Raji (cell line): ENCODE measurements around the gene TRABD2B.

Source experiments
- POLR2A ChIP-seq: IDR thresholded peaks from 2 replicates; pipeline ENCODE4 v1.6.1; 2011; ENCODE audit warnings: low read depth, low read length, control low read depth; ENCODE audit not compliant: insufficient read depth

The TRABD2B gene

DNA sequence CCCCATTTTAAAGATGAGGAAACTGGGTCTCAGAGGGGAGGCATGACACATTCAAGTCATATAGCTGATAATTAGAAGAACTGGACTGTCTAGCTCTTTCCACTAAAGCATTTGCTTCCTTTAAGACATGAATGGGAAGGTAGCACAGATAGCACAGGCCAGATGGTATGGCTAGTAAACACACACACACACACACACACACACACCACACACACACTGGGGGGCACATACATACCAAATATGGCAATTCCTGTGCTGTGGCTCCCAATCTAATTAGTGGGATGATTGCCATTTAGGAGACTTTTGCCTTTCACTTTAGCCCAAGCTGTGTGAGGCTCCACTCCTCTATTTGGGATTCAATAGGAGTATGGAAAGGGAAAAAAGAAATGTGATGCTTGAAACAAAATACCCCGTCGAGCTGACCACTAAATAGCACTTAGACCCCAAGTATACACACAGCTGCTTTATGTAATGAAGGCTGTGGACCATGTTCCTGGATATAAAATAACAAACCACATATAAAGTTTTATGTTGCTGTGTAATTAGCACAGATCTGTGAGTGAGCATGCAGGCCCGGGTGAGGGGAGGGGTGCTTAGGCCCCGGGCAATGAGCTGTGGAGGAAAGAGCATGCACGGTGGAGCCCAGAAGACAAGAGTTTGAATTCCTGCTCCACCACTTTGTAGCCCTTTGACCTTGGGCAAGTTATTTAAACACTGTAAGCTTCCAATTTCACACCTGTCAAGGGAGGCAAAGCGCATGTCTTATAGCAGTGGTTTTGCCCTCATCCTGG lies 6.8 kb upstream of the TRABD2B start:
- TF ChIP-seq POLR2A: no peak

DNA sequence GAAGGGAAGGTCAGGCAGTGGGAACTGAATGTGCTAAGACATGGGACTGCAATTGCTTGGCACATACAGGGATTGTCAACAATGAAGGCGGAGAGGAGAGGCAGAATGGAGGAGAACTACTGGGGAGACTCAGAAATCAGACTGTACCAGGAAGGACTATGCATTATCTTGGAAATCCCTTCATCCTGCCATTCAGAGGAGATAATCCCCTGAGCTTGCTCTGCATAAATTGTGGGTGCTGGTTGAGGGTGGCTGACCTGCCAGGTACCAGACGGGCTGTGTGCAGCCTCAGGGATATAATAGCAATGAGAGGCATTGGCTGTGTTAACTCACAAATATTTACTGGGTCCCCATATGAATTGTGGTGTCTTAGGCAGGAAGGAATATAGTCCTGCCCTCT lies 5.0 kb upstream of the TRABD2B start:
- TF ChIP-seq POLR2A: no peak

DNA sequence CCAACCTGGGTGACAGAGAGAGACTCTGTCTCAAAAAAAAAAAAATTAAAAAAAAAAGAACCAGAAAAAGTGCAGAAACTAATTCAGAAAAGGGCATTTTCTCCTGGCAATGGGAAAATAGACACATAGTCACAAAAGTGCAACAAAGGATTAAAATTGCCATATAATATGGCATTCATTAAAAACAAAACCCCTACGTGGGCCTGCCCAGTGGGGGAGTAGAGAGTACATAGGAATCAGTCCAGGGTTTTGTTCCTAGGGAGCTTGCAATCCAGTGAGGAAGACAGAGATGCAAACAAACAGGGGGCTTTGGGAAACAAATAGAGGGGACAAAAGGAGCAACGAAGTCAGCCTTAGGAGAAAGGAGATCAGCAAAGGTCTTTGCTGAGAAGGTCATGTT lies 4.5 kb upstream of the TRABD2B start:
- no peak for TF ChIP-seq POLR2A

- no peak for TF ChIP-seq POLR2A
These were observed 3.7 kb upstream of the TRABD2B start for GRCh38 chr1:48000883-48001282.

DNA sequence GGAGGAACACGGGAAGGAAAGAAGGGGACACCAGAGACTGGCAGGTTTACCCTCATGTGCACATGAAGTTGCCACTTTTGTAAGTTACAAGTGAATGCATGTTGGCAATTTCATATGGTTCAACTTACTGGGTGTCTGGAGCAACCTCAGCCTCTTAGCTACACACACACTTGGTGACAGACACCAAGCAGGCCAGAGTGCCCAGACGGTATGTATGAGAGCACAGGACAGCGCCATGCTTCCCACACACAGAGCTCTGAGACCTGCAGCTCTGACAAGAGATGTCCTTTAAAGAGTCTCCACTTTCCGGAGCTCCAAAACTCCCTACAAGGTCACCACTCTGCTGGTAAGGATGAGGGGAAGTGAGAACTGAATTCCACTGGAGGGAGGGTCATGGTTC lies 1.9 kb upstream of the TRABD2B start:
- TF ChIP-seq POLR2A: no peak

DNA sequence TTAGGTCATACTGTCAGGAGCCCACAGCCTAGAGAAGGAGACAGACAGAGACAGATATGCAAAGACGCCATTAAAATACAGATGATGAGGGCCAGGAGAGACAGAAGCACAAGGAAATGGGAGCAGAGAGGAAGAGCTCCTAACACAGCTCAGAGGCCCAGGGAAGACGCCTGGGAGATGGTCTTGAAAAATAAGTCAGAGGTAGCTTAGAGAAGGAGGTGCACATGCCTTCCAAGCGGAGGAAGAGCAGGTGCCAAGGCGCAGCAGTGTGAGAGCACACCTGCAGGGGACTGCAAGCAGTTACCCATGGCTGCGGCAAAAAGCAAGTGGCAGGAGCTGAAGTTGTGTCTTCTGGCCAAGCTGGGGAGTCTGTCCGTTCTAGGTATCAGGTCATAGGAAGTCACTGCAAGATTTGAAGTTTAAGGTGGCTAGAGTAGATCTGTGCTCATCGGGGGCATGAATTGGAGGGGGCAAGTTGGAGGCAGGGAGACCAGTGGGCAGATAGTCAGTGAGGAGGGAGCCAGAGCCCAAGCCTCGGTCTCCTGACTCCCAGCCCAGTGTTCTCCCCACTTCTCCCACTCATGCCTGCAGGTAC lies 1.3 kb upstream of the TRABD2B start:
- TF ChIP-seq POLR2A: no peak

DNA sequence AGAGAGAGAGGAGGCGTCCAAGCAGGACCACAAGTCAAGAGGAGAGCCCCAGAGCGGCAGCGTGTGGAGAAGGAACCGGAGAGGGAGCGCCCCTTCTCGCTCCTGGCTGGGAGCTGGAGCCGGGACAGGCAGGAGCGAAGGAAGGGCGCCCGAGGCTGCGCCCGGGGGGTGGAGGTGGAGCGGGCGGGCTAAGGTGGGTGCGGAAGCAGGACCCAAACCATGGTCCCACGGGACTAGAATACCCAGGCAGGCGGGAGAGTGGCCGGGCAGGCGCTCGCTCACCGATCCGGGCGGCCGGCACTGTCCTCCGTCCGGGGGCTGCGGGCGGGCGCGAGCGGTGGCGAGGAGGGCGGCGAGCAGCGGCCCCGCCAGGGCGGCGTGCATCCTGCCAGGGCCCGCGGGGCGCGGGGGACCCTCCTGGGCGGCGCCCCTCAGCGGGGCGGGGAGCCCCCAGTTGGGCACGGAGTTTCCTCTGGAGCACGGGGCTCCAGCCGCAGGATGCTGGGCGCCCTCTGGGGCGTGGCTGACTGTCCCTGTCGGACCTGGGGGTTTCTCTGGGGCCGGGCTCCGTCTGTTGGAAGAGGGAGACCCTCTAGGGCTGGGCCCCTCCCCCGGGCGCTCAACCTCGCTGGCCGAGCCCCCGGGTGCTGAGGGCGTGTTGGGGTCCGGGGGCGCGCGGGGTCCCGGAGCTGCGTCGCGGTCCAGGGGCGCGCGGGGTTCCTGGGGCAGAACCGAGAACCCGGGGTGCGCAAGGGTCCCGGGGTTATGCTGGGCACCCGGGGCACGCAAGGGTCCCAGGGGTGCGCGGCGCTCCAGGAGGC lies 569 bp downstream of the TRABD2B start:
- TF ChIP-seq POLR2A: no peak

DNA sequence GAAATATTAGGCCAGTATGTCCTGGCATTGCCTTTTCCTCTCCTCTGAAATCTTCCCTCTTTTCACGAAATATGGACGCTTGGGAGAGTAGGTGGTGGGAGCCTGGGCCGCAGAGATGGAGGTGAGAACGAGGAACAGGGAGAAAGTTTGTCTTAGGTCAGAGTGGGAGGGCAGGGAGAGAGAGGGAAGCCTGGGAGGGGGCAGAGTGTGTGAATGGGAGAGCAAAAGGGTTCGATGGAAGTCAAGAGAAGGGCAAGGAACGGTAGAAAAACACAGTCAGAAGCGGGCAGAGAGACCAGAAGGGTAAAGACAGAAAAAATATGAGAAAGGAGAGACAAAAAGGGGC lies 1.2 kb downstream of the TRABD2B start:
- TF ChIP-seq POLR2A: no peak

DNA sequence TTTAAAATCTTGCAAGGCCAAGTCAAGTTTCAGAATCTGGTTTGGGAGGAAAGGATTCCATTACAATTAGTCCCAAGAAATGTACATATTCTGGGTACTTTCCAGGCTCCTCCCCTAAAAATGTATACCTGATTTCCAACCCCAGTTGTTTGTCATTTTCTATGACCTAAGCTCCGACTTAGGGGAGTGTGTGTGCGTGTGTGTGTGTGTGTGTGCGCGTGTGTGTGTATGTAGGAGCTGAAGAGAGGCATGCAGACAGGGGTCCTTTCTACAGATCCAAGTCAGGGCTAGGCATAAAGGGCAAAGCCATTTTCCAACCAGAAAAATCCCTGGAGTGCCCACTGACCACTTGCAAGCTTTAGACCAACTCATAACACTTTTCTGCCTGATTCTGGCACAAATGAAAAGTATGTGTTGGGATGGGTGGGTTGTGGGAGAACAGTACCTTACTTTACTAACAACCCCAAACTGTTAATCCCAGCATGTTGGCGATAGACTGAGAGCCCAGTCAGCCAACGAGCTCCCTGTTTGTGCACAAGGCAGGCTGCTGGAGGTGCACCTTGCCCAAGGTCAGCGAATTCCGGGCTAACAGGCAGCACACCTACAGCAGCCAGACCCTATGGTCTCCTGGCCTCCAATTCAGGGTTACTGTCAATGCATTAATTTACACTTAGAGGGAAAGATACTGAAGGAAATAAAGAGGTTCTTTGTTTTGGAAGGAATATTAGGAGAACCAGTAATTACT lies 1.7 kb downstream of the TRABD2B start:
- TF ChIP-seq POLR2A: no peak

DNA sequence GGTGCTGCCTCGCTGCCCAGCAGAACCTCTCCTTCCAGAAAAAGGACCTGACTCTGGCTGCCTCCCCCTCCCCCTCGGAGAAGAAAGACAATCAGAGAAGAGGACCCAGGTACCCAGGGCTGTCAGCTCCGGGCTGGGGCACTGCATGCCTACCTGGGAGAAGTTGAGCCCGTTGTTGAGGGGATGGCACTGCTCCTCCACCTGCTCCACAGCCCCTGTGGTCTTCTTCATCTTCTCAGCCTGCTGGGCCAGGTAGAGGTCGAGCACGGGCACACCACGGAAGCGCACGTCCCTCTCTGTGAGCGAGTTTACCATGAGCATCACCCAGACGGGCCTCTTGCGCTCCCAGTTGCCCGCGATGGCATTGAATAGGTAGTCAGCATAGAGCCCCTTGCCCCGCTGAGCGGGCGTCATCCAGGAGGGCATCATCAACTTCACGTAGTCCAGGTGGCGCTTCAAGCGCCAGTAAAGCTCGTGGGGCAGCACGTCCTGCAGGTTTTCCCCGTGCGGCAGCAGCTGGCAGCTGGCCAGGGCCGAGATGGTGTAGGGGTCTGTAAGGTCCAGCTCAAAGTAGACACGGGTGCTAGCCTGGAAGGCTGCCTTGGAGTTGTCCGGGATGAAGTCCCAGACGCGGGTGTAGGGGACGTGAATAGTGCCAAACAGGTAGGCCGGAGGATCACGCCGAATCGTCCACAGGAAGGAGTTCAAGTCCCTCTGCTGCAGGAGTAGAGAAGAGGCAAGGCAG lies 3.1 kb downstream of the TRABD2B start:
- no peak for TF ChIP-seq POLR2A

- no peak for TF ChIP-seq POLR2A
These were observed 3.8 kb downstream of the TRABD2B start for GRCh38 chr1:47993416-47993740.

GRCh38 chr1:47992720-47993415 lies 4.3 kb downstream of the TRABD2B start:
- TF ChIP-seq POLR2A: no peak

DNA sequence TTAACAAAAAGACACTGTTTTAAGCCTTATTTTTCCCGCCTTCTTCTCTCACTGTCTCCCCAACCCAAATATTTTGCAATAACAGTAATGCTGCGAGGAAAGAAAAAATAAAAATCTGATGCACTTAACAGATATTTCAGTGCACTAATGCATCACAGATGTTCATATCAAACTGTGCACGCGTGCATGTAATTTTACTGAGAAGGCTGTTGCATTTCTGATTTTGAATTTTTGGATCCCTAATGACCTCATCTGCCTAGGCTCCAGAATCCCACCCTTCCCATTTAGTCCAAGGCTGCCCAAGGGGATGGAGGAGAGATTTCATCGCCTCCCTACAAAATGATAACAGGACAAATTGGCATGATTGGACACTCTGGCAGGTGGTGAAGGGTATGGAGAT lies 5.5 kb downstream of the TRABD2B start:
- TF ChIP-seq POLR2A: no peak

- TF ChIP-seq POLR2A: no peak
These were observed 6.0 kb downstream of the TRABD2B start for GRCh38 chr1:47991187-47991586.

DNA sequence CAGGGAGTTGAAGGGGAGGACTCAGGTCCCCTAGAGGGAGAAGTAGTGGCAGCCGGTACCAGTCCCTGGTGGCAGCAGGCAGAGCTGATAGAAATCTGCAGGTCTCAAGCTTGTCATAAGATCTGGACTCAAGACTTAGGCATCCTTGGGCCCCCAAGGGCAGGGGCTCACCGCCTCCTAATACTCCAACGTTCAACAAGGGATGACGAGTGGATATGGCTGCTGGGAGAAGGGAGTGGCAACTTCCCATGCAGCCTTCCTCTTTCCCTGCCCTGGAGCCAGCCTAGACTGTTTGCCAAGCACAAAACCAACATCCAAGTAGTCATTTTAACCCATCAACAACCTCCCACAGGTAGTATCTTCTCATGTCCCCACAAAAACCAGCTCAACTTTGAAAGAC lies 6.9 kb downstream of the TRABD2B start:
- no peak for TF ChIP-seq POLR2A

DNA sequence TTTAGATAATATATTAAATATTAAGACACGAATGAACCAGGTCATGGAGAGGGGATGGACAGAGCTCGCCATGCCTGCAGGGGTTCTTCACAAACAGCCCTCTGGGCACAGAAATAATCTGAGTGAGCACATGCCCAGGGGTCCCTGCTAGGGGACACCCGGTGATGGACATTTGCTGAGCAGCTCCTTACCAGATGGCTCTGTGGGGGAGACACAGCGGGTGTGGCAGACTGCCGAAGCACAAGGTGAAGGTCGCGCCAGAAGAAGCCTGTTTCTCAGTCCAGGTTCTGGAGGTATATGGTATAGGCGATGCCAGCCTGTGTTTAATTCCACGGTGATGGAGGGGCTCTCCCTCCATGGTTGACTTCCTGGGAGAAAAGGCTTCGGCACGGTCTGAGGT lies 9.6 kb downstream of the TRABD2B start:
- no peak for TF ChIP-seq POLR2A
